Neural crest cell (in vitro differentiated cells): ENCODE results near the gene ZNF646. TPM values are rescaled to one million over a fixed set of nuclear protein-coding genes. Genes with fewer than 3 reads are reported as not detected.
A peak's percentile ranks its signal among the peaks of the same experiment; 100 is the strongest.

ENCODE experiments used
- DNase-seq: peaks from one replicate; pipeline ENCODE4 v3.0.0; 2021; ENCODE audit warnings: low read depth, mixed read lengths, low spot score
- H3K27ac Mint-ChIP-seq: one replicate; pipeline ENCODE4 v1.8.0; 2021; ENCODE audit warnings: mild to moderate bottlenecking, mixed read lengths; ENCODE audit not compliant: unreplicated experiment
- H3K27me3 Mint-ChIP-seq: 2 replicates; pipeline ENCODE4 v1.8.0; 2021; ENCODE audit warnings: low read depth, mild to moderate bottlenecking, mixed read lengths
- H3K36me3 Mint-ChIP-seq: 2 replicates; pipeline ENCODE4 v1.8.0; 2021; ENCODE audit warnings: low read depth, mild to moderate bottlenecking, mixed read lengths
- H3K4me1 Mint-ChIP-seq: 2 replicates; pipeline ENCODE4 v1.8.0; 2021; ENCODE audit warnings: mixed read lengths
- H3K4me3 Mint-ChIP-seq: one replicate; pipeline ENCODE4 v1.8.0; 2021; ENCODE audit warnings: mild to moderate bottlenecking, mixed read lengths
- H3K9me3 Mint-ChIP-seq: 2 replicates; pipeline ENCODE4 v1.8.0; 2021; ENCODE audit warnings: mixed read lengths
- total RNA-seq: library from RNA; stranded (reverse); gene quantifications from 2 replicates; pipeline ENCODE4 v1.2.1, GENCODE V29; 2021
- TF ChIP-seq, protein P1 (sequence below): fragments of 200-600 bp; sonication (generic); conservative IDR thresholded peaks from 2 replicates; pipeline ENCODE4 v1.5.0; 2021; ENCODE audit warnings: antibody characterized with exemption, mild to moderate bottlenecking

The ZNF646 gene
- total RNA-seq, 1 donor from 2014 or later, result 32.4 TPM

DNA sequence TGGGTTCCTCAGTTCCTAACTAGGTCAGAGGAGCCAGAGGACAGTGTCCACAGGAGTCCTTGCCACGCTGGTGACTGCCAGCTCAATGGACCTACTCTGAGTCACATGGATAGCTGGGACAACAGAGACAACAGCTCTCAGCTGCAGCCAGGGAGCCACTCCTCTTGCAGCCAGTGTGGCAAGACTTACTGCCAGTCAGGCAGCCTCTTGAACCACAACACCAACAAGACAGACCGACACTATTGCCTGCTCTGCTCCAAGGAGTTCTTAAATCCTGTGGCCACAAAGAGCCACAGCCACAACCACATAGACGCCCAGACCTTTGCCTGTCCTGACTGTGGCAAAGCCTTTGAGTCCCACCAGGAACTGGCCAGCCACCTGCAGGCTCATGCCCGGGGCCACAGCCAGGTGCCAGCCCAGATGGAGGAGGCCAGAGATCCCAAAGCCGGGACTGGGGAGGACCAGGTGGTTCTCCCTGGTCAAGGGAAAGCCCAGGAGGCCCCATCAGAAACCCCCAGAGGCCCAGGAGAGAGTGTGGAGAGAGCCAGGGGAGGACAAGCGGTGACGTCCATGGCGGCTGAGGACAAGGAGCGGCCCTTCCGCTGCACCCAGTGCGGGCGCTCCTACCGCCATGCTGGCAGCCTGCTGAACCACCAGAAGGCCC lies 6.7 kb downstream of the ZNF646 start:
- Mint-ChIP-seq H3K27me3 (peaks cover 2% of the 10 kb centered on the region), H3K4me3 (peak overlapping the region; percentile 19), H3K36me3 (peaks cover 11% of the 10 kb centered on the region), H3K27ac (no peak overlapping the region), H3K4me1 (peaks cover 4% of the 10 kb centered on the region), H3K9me3 (no peaks in the 10 kb centered on the region)
- no peak for DNase-seq
- TF ChIP-seq, protein P1, sequence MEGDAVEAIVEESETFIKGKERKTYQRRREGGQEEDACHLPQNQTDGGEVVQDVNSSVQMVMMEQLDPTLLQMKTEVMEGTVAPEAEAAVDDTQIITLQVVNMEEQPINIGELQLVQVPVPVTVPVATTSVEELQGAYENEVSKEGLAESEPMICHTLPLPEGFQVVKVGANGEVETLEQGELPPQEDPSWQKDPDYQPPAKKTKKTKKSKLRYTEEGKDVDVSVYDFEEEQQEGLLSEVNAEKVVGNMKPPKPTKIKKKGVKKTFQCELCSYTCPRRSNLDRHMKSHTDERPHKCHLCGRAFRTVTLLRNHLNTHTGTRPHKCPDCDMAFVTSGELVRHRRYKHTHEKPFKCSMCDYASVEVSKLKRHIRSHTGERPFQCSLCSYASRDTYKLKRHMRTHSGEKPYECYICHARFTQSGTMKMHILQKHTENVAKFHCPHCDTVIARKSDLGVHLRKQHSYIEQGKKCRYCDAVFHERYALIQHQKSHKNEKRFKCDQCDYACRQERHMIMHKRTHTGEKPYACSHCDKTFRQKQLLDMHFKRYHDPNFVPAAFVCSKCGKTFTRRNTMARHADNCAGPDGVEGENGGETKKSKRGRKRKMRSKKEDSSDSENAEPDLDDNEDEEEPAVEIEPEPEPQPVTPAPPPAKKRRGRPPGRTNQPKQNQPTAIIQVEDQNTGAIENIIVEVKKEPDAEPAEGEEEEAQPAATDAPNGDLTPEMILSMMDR, result no peak

DNA sequence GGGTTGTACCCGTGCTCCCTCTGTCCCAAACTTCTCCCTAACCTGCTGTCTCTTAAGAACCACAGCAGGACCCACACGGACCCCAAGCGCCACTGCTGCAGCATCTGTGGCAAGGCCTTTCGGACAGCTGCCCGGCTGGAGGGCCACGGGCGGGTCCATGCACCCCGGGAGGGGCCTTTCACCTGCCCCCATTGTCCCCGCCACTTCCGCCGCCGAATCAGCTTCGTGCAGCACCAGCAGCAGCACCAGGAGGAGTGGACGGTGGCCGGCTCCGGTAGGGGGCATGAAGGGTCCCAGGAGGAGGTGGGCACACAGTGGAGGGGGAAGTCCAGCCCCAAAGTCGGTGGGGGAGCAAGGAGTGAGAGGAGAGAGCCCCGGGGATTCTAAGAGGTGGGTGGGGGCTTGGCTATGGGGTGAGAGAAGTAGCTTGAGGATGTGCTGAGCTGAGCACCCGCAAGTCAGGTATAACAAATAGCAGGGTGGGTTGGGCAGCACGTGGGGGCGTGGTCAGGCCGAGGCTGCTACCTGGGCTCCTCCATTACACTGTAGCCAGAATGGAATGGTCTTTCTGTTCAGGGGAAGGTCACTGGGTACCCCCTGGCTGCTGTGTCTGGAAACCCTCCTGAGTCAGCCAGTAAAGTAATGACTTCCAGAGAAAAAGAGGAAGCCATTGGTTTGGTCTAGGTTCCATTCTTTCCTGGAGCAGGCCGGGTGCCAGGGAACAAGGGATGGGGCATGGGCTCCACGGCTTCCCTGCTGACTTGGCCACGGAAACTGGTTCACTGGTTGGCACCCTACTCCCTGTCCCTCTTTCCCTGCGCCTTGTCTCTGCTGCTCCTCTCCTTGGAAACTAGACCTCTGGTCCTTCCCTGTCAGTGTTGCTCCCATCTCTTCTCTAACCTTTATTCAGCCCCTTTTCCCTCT lies 7.5 kb downstream of the ZNF646 start:
- no peaks in the 10 kb centered on the region for H3K9me3 Mint-ChIP-seq
- peak overlapping the region; percentile 40 for H3K4me3 Mint-ChIP-seq
- H3K27ac Mint-ChIP-seq, result peak overlapping the region; percentile 72
- TF ChIP-seq, protein P1, result no peak
- peaks cover 2% of the 10 kb centered on the region for H3K27me3 Mint-ChIP-seq
- peaks cover 11% of the 10 kb centered on the region for H3K36me3 Mint-ChIP-seq
- DNase-seq, result no peak
- peaks cover 4% of the 10 kb centered on the region for H3K4me1 Mint-ChIP-seq

DNA sequence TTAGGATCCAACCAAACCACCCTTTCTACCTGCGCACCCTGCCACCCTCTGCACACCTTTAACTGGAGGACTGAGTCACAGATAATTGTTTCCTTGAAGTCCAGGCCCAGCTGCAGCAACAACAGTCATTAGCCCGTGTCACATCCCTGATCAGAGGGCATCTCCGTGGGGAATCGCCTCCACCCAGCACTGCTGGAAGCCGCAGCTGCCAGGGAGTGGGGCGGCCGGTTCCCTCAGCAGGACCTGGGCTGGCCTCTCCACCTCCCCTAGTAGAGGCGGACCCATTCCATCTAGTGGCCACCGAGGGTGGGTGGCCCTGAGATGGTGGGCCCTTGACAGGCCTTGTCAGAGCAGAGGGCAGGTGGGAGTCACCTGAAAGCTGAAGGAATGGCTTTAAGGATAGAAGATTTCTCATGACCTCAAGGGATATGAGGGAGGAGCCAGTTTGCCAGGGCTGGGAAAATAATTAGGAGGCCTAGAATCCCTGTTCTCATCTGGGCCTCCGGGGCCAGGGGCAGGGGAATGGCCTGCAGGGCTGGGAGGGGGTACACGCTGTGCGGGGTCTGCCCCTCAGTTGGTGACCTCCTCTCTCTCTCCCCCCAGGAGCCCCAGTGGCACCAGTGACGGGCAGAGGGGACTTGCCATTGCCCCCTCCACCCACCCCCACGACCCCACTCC lies 8.3 kb downstream of the ZNF646 start:
- peaks cover 11% of the 10 kb centered on the region for H3K36me3 Mint-ChIP-seq
- no peaks in the 10 kb centered on the region for H3K9me3 Mint-ChIP-seq
- H3K4me1 Mint-ChIP-seq, result peaks cover 4% of the 10 kb centered on the region
- H3K27me3 Mint-ChIP-seq, result peaks cover 2% of the 10 kb centered on the region
- H3K27ac Mint-ChIP-seq, result peak overlapping the region; percentile 72
- no peak for DNase-seq
- TF ChIP-seq, protein P1, result no peak
- peak overlapping the region; percentile 40 for H3K4me3 Mint-ChIP-seq

DNA sequence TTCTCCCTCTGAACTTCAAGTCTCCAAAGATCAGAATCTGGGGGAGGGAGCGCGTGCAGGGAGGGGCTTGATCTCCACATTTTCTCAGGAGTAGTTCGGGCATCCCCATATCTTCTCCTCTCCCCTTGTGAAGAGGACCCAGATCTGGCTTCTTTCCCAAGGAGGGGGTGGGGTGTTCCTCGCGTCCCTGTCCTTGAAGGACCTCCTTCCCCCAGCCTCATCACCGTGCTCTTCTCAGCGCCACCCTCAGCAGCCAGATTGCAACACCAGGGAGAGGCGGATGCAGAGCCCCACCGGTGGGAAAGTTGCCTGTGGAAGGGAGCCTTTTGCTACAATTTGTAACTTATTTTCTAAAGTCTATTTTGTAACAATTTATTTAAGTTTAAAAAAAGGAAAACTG lies 8.9 kb downstream of the ZNF646 start:
- Mint-ChIP-seq H3K9me3 (no peaks in the 10 kb centered on the region), H3K27ac (no peak overlapping the region), H3K4me3 (peak overlapping the region; percentile 67), H3K36me3 (peaks cover 6% of the 10 kb centered on the region), H3K4me1 (peaks cover 4% of the 10 kb centered on the region), H3K27me3 (peaks cover 2% of the 10 kb centered on the region)
- TF ChIP-seq, protein P1, result no peak
- DNase-seq, result no peak

DNA sequence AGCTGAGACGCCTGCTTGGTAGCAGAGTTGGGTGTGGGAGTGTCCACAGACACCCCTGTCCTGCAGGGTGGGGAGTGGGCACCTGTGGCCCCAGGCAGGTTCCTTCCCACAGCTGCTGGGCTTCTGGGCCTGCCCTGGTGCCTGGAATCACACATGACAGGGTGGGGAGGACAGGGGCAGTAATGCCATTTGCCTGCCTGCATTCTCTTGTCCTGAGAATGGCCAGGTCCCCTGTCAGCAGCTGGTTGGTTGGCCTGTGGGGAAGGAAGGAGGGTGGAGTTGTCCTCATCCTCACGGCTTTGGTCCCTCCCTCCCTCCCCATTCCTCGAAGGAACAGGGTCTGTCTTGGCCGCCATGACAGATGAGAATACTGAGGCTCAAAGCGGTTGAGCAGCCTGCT lies 9.3 kb downstream of the ZNF646 start:
- Mint-ChIP-seq H3K9me3 (no peaks in the 10 kb centered on the region), H3K36me3 (peaks cover 6% of the 10 kb centered on the region), H3K27me3 (peaks cover 2% of the 10 kb centered on the region), H3K27ac (no peak overlapping the region), H3K4me1 (peaks cover 4% of the 10 kb centered on the region), H3K4me3 (peak overlapping the region; percentile 67)
- TF ChIP-seq, protein P1, result no peak
- no peak for DNase-seq
